NAMALWA (cell line): ENCODE measurements around the gene UGT1A10.
A peak's percentile ranks its signal among the peaks of the same experiment; 100 is the strongest.
"Not testable (repeated sequence)": the region's sequence is repeated elsewhere in the genome, so short reads cannot be mapped to it uniquely, and the experiment has no call there.

Experiments used
- DNase-seq: peaks from one replicate; pipeline ENCODE4 v3.0.0-alpha.2; 2015; ENCODE audit warnings: low spot score

Gene UGT1A10

DNA sequence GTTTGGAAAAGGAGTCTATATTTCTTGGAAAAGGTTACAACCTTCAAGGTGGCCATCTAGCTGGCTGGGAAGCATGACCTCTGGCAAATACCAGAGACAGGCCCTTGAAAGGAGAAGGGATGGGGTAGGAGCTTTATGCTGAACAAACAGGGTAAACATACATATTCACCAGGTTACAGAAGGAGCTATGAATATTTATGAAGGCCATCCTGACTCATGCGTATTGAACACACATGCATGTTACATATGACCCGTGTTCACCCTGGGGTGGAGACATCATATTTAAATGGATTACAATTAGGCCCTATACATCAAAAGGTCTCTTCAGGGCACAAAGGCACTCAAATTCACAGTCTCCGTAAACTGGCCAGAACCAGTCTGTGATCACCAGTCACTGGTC lies 19.7 kb downstream of the UGT1A10 start:
- DNase-seq: not testable (repeated sequence)

DNA sequence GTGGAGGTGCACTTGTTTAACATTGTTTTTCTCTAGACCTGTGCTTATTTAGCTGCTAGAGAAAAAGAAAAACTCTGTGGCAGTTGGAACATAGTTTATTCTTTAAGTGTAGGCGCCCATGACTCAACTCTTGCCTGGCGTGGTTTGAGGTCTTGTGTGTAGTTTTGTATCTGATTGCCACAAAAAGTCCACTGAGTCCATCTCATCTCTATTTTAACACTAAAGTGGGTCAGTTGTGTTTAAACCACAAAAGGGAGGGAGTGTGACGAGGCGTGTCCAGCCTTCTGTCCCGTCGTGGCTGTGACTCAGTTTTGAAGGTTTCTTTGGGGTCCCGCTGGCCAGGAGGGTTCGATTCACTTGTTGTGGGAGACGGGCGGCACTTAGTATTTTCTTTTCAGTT lies 20.2 kb downstream of the UGT1A10 start:
- DNase-seq: no peak

DNA sequence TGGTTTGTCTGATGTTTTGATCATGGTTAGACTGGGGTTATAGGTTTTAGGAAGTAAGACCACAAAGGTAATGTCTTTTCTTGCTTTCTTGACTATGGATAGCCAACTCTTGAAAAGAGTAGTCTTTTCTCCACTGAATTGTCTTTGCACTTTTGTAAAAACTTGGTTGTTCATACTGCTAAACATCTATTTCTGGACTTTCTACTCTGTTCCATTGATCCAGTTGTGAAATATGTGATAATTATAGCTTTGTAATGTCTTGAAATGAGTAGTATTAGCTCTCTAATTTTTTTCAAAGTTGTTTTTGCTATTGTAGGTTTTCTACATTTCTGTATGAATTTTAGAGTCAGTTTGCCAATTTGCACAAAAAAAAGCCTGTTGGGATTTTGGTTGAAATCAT lies 22.4 kb downstream of the UGT1A10 start:
- DNase-seq: no peak

DNA sequence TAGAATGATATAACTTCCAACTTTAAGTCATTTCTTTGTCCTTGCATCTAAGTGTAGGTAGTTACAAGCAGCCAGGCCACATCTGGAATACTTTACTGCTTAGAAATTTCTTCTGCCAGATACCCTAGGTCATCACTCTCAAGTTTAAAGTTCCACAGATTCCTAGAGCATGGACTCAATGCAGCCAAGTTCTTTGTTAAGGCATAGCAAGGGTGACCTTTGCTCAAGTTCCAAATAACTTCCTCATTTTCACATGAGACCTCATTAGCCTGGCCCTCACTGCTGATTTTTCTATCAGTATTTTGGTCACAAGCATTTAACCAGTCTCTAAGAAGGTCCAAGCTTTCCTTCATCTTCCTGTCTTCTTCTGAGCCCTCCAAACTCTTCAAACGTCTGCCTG lies 27.7 kb downstream of the UGT1A10 start:
- DNase-seq: no peak

DNA sequence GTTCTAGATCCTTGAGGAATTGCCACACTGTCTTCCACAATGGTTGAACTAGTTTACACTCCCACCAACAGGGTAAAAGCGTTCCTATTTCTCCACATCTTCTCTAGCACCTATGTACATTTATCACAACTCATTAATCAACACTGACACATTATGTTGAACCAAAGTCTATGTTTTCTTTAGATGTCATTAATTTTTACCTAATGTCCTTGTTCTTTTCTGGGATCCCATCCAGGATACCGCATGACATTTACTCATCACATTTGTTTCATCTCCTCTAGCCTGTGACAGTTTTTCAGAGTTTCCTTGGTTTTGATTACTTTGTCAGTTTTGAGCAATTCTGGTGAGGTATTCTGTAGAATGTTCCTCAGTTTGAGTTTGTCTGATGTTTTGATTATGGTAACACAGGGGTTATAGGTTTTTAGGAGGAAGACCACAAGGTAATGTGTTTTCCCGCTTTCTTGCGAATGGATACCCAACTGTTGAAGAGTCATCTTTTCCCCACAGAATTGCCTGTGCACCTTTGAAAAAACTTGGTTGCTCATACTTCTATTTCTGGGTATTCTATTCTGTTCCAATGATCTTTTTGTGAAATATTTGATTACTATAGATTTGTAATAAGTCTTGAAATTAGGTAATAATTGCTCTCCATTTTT lies 32.5 kb downstream of the UGT1A10 start:
- DNase-seq: no peak

DNA sequence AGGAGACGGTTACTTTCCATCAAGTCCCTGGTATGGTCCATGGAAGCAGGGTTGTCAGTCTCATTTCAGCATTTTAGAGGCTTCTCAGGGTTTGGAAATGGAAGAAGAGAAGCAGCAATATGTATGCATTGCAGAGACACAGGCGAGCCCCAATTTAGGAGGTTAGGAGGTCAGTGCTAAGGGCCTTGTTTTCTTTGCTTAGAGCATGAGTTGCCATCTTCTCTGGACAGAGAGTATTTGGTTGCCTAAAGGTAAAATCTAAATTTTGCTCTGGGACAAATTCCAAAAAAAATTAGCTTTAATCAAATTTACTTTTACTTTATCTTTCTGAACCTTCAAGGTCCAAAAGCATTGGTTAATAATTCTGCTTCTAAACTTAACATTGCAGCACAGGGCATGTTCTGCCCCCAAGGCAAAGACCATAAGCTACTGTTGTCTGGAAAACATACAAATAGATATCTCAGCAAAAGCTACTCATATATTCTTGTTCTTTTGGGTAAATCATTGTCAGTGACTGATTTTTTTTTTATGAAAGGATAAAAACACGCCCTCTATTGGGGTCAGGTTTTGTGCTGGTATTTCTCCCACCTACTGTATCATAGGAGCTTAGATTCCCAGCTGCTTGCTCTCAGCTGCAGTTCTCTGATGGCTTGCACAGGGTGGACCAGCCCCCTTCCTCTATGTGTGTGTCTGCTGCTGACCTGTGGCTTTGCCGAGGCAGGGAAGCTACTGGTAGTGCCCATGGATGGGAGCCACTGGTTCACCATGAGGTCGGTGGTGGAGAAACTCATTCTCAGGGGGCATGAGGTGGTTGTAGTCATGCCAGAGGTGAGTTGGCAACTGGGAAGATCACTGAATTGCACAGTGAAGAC lies 35.3 kb downstream of the UGT1A10 start, which contains the start of gene UGT1A9:
UGT1A9 (plus strand) TSS at position 609 of the 872 bp plus-strand sequence; CDS start at position 646, 37 bp downstream.
- DNase-seq: no peak

DNA sequence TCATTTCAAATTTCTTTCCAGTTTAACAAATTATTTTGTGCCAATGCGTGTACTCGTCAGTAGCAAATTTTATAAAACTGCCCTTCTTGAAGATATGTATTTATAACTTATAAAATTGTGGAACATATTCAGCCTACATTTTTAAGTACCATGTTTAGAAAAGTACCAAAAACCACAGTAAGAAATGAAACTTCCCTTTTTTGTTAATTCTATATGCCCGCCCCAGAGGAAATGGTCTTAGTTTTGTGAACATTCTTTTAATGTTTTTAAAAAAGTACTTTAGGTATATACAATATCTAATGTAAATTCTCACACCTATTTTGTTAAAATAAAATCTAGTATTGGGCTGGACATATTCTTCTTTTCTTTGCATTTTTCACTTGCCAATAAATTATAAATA lies 36.6 kb downstream of the UGT1A10 start:
- no peak for DNase-seq

DNA sequence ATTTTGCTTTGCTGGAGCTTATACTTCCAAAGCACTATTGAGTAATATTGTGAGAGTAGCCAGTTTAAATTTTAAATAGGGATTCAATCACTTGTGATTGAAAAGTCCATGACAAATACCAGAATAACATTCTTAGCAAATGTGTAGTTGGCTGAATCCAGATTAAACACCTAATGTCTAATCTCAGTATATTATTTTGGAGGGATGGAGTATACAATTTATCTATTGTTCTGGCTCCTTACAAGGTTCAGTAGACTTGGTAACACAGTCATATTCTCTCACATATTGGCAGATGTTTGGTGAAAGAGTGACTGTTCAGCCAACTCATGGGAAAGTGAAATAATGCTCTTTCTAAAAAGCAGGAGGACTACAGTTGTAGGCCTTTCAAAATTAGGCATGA lies 37.6 kb downstream of the UGT1A10 start:
- no peak for DNase-seq

DNA sequence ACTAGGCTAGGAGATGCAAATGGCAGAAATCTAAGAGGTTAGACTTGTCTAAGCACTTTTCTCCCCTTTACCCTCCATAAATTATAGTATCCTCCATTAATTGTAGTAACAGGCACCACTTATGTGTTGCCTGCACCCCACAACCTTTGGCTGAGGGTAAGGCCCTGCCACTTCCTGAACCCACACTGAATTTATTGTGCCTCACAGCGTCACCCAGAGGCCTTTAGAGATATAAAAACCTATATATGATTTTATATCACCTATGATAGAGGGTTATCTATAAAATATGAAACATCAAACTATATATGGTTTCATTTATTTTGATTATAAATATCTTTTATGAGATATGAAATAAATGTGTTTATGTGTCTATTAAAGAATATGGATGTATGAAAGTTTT lies 38.1 kb downstream of the UGT1A10 start:
- DNase-seq: peak; percentile 6

DNA sequence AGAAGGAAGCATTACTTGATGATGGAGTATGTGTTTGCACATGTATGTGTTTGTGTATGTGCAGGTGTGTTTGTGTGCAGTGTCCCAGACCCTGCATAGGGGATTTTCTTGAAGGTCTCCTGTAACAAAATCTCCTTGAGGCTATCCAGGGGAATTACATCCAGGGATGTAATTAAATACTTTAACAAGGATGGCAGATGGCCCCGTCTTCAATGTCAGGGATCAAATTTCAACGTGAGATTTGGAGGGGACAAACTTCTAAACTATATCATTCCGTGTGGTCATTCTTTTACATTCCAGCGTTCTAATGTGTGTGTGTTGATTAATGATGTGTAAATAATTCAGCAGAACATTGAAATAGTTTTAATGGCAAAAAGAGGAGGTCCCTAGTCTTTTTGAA lies 38.7 kb downstream of the UGT1A10 start:
- peak; percentile 6 for DNase-seq

DNA sequence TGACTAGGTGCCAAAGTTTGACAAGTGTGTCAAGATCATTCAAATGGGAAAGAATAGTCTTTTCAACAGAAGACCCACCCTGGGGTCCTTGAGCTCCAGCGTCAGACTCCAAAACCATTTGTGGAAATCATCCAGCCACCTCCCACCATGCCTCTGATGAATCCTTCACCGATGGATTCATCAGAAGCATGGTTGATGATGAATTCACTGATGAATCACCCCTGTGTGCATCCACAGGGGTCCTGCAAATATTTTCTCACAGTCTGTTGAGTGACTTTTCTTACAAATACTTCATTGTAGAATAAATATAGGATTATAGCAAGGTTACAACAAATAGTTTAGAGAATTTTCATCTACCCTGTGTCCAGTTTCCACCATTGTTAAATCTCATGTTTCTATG lies 39.8 kb downstream of the UGT1A10 start:
- DNase-seq: no peak

DNA sequence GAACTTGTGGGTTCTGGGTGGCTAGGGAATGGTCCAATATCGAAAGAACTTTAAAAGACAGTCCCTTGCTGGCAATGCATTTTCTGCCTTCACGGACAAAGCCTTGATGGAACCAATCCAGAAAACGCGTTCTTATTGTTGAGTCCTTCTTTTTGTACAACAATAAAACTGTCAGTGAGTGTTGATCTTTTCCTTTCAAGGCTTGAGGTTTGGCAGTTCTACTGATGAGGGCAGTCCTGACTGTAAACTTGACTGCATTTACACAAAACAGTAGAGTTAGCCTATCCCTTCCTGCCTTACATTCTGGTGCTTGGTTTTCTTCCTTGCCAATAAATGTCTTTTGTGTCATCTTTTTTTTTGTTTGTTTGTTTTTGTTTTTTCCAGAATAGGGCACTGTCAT lies 42.9 kb downstream of the UGT1A10 start:
- no peak for DNase-seq

DNA sequence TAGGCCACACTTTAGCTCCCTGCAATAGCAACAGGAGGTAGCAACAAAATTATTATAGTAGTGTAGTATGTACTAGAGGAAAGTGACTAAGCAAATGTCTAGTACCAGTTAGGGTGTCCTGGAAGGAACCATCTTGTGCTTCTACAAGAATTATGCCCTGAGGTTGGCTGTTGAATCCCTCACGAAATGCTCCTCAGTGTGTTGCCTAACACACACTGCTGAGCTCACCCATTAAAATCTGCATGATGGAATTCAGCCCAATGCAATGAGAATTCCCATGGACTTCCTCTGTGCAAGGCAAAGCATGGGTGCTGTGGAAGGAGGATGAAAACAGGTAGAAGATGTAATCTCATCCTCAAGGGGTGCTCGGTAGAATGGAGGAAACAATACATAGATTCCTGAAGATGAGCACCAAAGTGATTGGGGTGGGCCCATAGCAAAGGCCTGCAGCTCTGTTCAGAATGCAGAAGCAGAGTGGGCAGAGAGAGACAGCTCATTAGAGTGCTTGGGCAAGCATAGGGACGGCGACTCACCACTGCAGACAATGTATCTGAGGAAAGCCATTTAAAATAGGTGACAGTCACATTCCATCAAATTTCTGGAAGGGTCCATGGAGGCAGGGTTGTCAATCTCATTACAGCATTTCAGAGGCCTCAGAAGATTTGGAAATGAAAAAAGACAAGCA lies 44.3 kb downstream of the UGT1A10 start:
- DNase-seq: no peak

DNA sequence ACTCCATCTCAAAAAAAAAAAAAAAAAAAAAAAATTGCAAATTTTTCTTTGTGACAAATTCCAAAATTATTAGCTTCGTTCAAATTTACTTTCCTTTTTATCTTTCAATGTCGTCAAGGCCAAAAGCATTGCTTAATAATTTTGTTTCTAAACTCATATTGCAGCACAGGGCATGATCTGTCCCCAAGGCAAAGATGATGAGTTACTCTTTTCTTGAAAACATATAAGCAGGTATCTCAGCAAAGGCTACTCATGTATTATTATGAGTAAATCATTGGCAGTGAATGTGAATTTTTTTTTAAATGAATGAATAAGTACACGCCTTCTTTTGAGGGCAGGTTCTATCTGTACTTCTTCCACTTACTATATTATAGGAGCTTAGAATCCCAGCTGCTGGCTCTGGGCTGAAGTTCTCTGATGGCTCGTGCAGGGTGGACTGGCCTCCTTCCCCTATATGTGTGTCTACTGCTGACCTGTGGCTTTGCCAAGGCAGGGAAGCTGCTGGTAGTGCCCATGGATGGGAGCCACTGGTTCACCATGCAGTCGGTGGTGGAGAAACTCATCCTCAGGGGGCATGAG lies 45.4 kb downstream of the UGT1A10 start, which contains the start of gene UGT1A7:
UGT1A7 (plus strand) TSS at position 381 of the 579 bp plus-strand sequence; CDS start at position 418, 37 bp downstream.
- no peak for DNase-seq

DNA sequence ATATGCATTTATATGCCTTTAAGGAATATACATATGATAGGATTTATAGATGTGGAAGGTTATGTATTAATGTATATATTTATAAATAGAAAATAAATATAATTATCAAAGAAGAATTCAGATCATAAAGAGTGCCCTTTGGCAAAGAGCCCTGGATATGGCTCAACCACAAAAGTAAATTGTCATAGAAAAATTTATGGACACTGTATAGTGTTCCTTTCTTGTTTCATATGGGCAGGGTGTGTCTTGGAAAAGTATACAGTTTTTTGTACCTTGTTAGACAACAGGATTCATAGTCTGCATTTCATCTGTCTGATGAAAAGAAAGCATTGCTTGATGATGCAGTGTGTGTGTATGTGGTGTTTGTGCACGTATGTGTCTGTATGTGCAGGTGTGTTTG lies 48.4 kb downstream of the UGT1A10 start:
- DNase-seq: no peak

DNA sequence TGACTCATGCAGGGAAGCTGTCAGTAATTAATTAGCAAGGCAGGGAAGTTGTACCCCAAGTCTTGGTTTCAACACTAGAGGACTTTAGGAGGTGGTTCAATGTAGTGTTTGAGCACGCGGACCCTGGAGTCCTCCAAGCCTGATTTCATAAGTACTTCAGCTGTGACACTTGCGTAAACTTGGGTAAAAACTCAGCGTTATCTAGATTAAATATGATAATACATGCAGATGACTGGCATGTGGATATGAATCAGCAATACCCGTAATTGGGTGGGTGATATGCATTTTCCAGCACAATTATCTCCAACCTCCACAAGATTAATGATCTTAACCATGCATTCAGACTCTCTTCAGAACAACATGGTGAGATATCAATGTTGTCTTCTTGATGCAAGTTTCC lies 50.7 kb downstream of the UGT1A10 start:
- no peak for DNase-seq

DNA sequence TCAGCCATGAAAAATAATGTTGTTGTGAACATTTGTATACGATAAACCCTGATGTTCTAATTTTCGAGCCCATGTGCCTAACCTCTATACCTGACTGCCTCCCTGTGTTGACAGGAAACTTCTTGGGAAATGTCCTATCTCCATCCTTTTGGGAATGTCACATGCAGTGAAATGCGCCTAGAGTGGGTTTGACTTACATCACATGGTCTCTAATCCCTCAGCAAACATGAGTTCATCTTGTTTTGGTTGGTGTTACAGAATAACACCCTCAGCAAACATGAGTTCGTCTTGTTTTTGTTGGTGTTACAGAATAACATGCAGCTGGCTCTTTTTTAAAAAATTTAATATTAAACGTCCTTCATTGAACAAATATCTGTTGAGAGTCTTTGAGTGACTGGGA lies 52.1 kb downstream of the UGT1A10 start:
- DNase-seq: no peak

DNA sequence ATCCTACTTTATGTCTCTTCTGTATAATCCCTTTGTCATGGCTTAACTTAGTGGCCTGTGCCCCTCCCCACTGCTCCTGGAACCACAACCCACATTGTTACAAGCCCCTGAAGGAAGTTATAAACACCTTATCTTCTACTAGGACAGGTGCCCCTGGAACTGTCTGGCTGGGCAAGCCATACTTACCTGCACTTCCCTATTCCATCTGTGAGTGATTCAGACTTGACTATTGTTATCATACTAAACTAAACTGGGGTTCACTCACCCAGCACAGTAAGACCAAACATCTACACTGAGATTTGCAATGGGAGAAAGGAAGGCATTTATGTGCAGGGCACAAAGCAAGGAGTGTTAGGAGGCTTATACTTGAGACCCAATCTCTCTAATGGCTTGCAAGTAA lies 52.8 kb downstream of the UGT1A10 start:
- no peak for DNase-seq

DNA sequence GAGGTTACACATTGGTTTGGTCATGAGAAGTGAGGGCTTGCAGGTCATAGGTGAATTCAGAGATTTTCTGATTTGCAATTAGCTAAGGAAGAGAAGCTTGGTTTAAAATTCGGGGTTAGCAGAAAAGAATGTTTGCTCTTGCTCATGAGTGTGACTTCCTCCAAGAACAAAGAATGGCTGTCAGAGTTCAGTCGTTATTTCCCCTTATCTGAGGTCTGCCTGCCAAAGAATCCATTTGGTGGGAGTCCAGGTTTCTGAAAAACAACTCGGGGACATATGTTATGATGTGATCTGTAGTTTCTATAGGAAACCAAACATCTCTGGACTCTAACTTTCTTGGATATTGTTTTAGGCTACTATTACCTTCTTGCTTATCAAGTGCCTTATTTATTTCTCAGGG lies 53.3 kb downstream of the UGT1A10 start:
- DNase-seq: no peak

DNA sequence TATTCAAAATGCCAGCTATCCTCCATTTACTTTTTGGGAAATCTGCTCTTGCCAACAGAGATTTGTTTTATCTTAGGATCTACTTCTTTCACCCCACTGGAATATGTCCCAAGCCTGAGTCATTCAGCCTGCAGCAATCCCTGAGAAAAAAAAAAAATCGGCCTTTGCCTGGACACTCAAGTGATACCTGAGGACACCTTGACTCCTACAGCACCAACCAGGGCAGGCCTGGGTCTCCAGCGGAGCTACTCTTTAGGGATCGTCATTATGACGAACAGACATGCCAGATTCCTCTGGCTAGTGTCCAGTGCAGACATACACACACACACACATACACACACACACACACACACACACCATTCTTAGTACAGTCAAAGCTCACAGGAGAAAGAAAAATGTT lies 54.2 kb downstream of the UGT1A10 start:
- no peak for DNase-seq

DNA sequence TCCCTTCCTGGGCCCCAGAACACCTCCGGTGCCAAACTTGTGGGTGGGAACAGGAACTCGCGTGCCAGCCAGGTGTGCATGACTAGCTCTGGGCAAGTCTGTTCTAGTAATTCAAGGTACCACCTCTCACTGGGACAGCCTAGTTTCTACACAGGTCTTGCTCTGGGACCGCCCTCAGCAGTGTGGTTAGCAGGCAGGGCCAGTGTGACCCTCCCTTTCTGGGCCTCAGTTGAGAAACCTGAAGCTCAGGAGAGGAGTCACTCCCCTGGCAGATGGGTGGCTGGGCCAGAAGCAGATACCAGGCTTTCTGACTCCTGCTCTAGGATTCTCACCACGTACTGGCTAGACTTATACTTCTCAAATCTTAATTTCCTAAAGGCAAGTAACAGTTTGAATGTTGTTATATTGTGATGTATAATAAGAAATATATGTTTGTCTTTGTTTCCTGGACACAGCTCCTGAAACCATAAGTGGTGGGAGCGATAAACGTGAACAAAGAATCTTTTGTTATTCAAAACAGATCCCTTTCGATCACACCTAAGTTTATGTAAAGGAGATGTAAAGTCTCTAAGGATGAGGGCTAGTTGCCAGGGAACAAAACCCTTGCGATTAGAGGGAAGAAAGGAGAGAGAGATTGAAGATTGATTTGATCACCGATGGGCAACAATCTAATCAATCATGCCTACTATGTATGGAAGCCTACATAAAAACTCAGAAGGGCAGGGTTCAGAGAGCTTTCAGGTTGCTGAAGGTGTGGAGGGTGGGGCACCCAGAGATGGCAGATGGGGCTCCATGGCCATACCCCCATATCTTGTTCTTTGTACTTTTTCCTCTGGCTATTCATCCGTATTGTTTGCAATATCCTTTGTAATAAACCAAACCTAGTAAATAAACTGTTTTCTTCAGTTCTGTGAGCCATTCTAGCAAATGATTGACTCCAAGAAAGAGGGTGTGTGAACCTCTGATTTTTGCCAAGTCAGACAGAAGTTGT lies 55.5 kb downstream of the UGT1A10 start:
- DNase-seq: no peak
